ENCODE results near the gene SPPL3. TPM values are rescaled to one million over a fixed set of nuclear protein-coding genes. Genes with fewer than 3 reads are reported as not detected.
"Not testable (repeated sequence)": the region's sequence is repeated elsewhere in the genome, so short reads cannot be mapped to it uniquely, and the experiment has no call there.

Gene SPPL3
- total and polyA plus RNA-seq, 8 donors, result 7.0 to 25.7 (median 13.8) TPM

DNA sequence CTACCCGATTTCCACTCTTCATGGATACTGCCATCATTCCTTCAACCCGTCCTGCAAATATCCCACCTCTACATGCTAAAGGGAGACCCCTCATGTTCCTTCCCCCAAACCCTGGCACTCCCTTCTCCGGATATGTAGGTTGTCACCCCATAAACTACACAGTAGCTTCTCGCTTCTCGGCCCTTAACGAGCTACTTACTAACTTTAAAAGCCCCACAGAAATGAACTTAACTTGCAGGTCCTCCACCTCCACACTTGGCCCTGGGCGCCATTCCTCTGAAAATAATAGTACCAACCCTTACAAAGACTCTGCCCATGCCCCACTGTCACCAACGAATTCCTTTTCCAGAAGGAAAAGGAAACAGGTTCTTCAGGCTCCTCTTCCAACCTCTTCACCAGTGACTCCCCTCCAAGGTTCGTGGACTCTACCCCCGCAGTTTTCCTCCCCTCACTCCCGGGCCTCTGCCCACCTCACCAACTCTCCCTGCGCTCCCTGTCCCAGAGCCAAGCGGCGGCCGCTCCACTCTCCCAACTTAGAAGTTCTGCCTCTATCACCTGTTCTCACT, 1.2 kb downstream of the SPPL3 start:
- no peak for FAIRE-seq

GRCh38 chr12:120901818-120902217, 2.3 kb downstream of the SPPL3 start:
- H3K9me3 ChIP-seq, result no peaks in the 10 kb centered on the region
- no peak overlapping the region for H3K27ac ChIP-seq
- DNase-seq, result no peak
- peaks cover 0 to 12% (median 7%) of the 10 kb centered on the region in 3 donors for H3K4me1 ChIP-seq
- FAIRE-seq, result no peak
- 58 to 68% methylated on average over 4 of the region's 4 CpGs for WGBS, 2 donors
- intact Hi-C loops (cut with DNase I), result no loop called here
- H3K4me3 ChIP-seq, result no peak overlapping the region
- no peak for ATAC-seq
- H3K36me3 ChIP-seq, result no peaks in the 10 kb centered on the region
- no peak for TF ChIP-seq CTCF (IDR thresholded peaks at IDR 0.05)
- H3K27me3 ChIP-seq, result no peaks in the 10 kb centered on the region

More for the DNA sequence above, 1.2 kb downstream of the SPPL3 start:
- no peaks in the 10 kb centered on the region for H3K27me3 ChIP-seq
- no peak for TF ChIP-seq CTCF (IDR thresholded peaks at IDR 0.05)
- H3K36me3 ChIP-seq, result no peaks in the 10 kb centered on the region
- DNase-seq (no peak), ATAC-seq (no peak)
- H3K4me1 ChIP-seq, result peaks cover 0 to 12% (median 7%) of the 10 kb centered on the region in 3 donors
- 3 to 4% methylated on average over 15 of the region's 15 CpGs for WGBS, 2 donors
- H3K9me3 ChIP-seq, result no peaks in the 10 kb centered on the region
- H3K4me3 ChIP-seq, result peak overlapping the region; percentile 83 to 97 (median 95)
- peak overlapping the region in 3 of 4 donors; percentile 40 to 82 (median 81) for H3K27ac ChIP-seq
- intact Hi-C loops (cut with DNase I), result no loop called here

GRCh38 chr12:120901101-120901500, 3.1 kb downstream of the SPPL3 start:
- intact Hi-C loops (cut with DNase I); H3K36me3 ChIP-seq; H3K4me3 ChIP-seq; H3K27ac ChIP-seq; FAIRE-seq; H3K27me3 ChIP-seq; ATAC-seq; H3K9me3 ChIP-seq; DNase-seq: not testable (repeated sequence)
- peaks cover 0 to 12% (median 7%) of the 10 kb centered on the region in 3 donors for H3K4me1 ChIP-seq
- WGBS, 2 donors, result 84 to 94% methylated on average over 5 of the region's 5 CpGs

DNA sequence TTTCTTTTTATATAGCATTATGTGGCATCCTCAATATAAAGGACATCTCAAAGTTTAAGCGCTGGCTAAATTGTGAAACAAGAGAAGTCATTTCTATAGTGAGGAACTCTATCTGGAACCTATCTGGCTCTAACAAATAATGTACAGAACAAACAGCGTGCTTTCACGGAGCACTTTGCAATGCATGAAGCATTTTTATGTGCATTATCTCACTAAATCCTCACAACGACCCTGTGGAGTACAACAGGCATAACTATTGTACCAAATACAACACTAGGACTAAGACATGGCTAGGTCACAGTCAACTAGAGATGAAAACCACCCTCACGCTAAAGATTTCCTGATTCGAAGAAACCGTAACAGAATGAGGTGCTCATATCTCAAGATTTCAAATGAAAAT, 8.6 kb downstream of the SPPL3 start:
- H3K4me3 ChIP-seq, result no peak overlapping the region
- H3K4me1 ChIP-seq, result no peaks in the 10 kb centered on the region
- no peaks in the 10 kb centered on the region for H3K36me3 ChIP-seq
- ATAC-seq (no peak), FAIRE-seq (no peak), DNase-seq (no peak)
- no peaks in the 10 kb centered on the region for H3K27me3 ChIP-seq
- WGBS, 2 donors, result 86% methylated on average over 7 of the region's 7 CpGs
- H3K27ac ChIP-seq, result no peak overlapping the region
- no peak for TF ChIP-seq CTCF (IDR thresholded peaks at IDR 0.05)
- intact Hi-C loops (cut with DNase I), result no loop called here
- no peaks in the 10 kb centered on the region for H3K9me3 ChIP-seq

GRCh38 chr12:120892265-120892664, 11.9 kb downstream of the SPPL3 start:
- WGBS, 2 donors, result 39 to 53% methylated on average over 5 of the region's 5 CpGs
- TF ChIP-seq CTCF (IDR thresholded peaks at IDR 0.05), result no peak
- peak in 1 of 4 donors; percentile 45 for ATAC-seq

More at GRCh38 chr12:120892265-120892664, 11.9 kb downstream of the SPPL3 start:
- DNase-seq (no peak), FAIRE-seq (no peak)
- intact Hi-C loops (cut with DNase I), result no loop called here
- Histone ChIP-seq H3K27me3 (no peaks in the 10 kb centered on the region), H3K9me3 (no peaks in the 10 kb centered on the region), H3K4me1 (no peaks in the 10 kb centered on the region), H3K27ac (no peak overlapping the region), H3K4me3 (no peak overlapping the region), H3K36me3 (no peaks in the 10 kb centered on the region)

Data from pancreas (tissue), 10 donors.